ENCODE data around the gene RCOR2.

- TF ChIP-seq CTCF (IDR thresholded peaks at IDR 0.05) = no peak
- no peak for TF ChIP-seq EZH2 (IDR thresholded peaks at IDR 0.05; ENCODE audit: borderline replicate concordance, insufficient read depth, low read depth, low read length, poor library complexity, severe bottlenecking)
Observed at GRCh38 chr11:63909591-63910506, 7.1 kb downstream of the RCOR2 start.
